ENCODE data around the gene DUOXA2. TPM values are rescaled to one million over a fixed set of nuclear protein-coding genes. Genes with fewer than 3 reads are reported as not detected.

The DUOXA2 gene
- total RNA-seq, 3 donors from 2014 or later, result not detected

- ATAC-seq (no peak), DNase-seq (no peak)
- Mint-ChIP-seq H3K9me3 (no peaks in the 10 kb centered on the region), H3K4me1 (ENCODE audit: low read depth) (no peaks in the 10 kb centered on the region), H3K27me3 (ENCODE audit: low read depth) (no peaks in the 10 kb centered on the region), H3K36me3 (ENCODE audit: insufficient read depth) (peaks cover 8% of the 10 kb centered on the region), H3K4me3 (no peak overlapping the region)
Measured at GRCh38 chr15:45147606-45148005, 33.5 kb downstream of the DUOXA2 start.

- peaks cover 9% of the 10 kb centered on the region for H3K36me3 Mint-ChIP-seq (ENCODE audit: insufficient read depth)
- ATAC-seq, result no peak
- H3K4me3 Mint-ChIP-seq, result no peak overlapping the region
- no peaks in the 10 kb centered on the region for H3K27me3 Mint-ChIP-seq (ENCODE audit: low read depth)
- no peaks in the 10 kb centered on the region for H3K4me1 Mint-ChIP-seq (ENCODE audit: low read depth)
- DNase-seq, result no peak
- no peaks in the 10 kb centered on the region for H3K9me3 Mint-ChIP-seq
Measured at GRCh38 chr15:45148076-45149059, 34.2 kb downstream of the DUOXA2 start.

- Mint-ChIP-seq H3K9me3 (no peaks in the 10 kb centered on the region), H3K27me3 (ENCODE audit: low read depth) (no peaks in the 10 kb centered on the region), H3K4me1 (ENCODE audit: low read depth) (no peaks in the 10 kb centered on the region), H3K36me3 (ENCODE audit: insufficient read depth) (peaks cover 9% of the 10 kb centered on the region), H3K4me3 (no peak overlapping the region)
- DNase-seq, result no peak
- no peak for ATAC-seq
Measured at GRCh38 chr15:45149060-45149459, 34.9 kb downstream of the DUOXA2 start.

- Mint-ChIP-seq H3K4me3 (no peak overlapping the region), H3K27me3 (ENCODE audit: low read depth) (no peaks in the 10 kb centered on the region), H3K9me3 (no peaks in the 10 kb centered on the region), H3K36me3 (ENCODE audit: insufficient read depth) (peaks cover 9% of the 10 kb centered on the region), H3K4me1 (ENCODE audit: low read depth) (no peaks in the 10 kb centered on the region)
- ATAC-seq (no peak), DNase-seq (no peak)
Measured at GRCh38 chr15:45150481-45150880, 36.4 kb downstream of the DUOXA2 start.

- H3K4me1 Mint-ChIP-seq (ENCODE audit: low read depth), result no peaks in the 10 kb centered on the region
- no peak for DNase-seq
- peaks cover 9% of the 10 kb centered on the region for H3K36me3 Mint-ChIP-seq (ENCODE audit: insufficient read depth)
- H3K27me3 Mint-ChIP-seq (ENCODE audit: low read depth), result no peaks in the 10 kb centered on the region
- H3K9me3 Mint-ChIP-seq, result no peaks in the 10 kb centered on the region
- no peak for ATAC-seq
- H3K4me3 Mint-ChIP-seq, result no peak overlapping the region
Measured at GRCh38 chr15:45150997-45151396, 36.9 kb downstream of the DUOXA2 start.

GRCh38 chr15:45151998-45152828 lies 38.1 kb downstream of the DUOXA2 start:
- H3K9me3 Mint-ChIP-seq, result no peaks in the 10 kb centered on the region
- no peak for ATAC-seq
- H3K27me3 Mint-ChIP-seq (ENCODE audit: low read depth), result no peaks in the 10 kb centered on the region
- peaks cover 9% of the 10 kb centered on the region for H3K36me3 Mint-ChIP-seq (ENCODE audit: insufficient read depth)
- no peak for DNase-seq
- H3K4me3 Mint-ChIP-seq, result no peak overlapping the region
- H3K4me1 Mint-ChIP-seq (ENCODE audit: low read depth), result peaks cover 4% of the 10 kb centered on the region

- peaks cover 4% of the 10 kb centered on the region for H3K4me1 Mint-ChIP-seq (ENCODE audit: low read depth)
- H3K36me3 Mint-ChIP-seq (ENCODE audit: insufficient read depth), result peaks cover 12% of the 10 kb centered on the region
- no peak overlapping the region for H3K4me3 Mint-ChIP-seq
- ATAC-seq (no peak), DNase-seq (no peak)
- H3K27me3 Mint-ChIP-seq (ENCODE audit: low read depth), result no peaks in the 10 kb centered on the region
- H3K9me3 Mint-ChIP-seq, result no peaks in the 10 kb centered on the region
Measured at GRCh38 chr15:45155739-45156138, 41.6 kb downstream of the DUOXA2 start.

- DNase-seq (no peak), ATAC-seq (peak in 1 of 2 donors; percentile 30)
- no peak overlapping the region for H3K4me3 Mint-ChIP-seq
- H3K9me3 Mint-ChIP-seq, result no peaks in the 10 kb centered on the region
- peaks cover 10% of the 10 kb centered on the region for H3K36me3 Mint-ChIP-seq (ENCODE audit: insufficient read depth)
- H3K4me1 Mint-ChIP-seq (ENCODE audit: low read depth), result peaks cover 4% of the 10 kb centered on the region
- no peaks in the 10 kb centered on the region for H3K27me3 Mint-ChIP-seq (ENCODE audit: low read depth)
Measured at GRCh38 chr15:45156744-45157455, 42.8 kb downstream of the DUOXA2 start.

- peaks cover 4% of the 10 kb centered on the region for H3K4me1 Mint-ChIP-seq (ENCODE audit: low read depth)
- H3K9me3 Mint-ChIP-seq, result no peaks in the 10 kb centered on the region
- H3K4me3 Mint-ChIP-seq, result no peak overlapping the region
- no peaks in the 10 kb centered on the region for H3K27me3 Mint-ChIP-seq (ENCODE audit: low read depth)
- ATAC-seq, result no peak
- DNase-seq, result no peak
- H3K36me3 Mint-ChIP-seq (ENCODE audit: insufficient read depth), result peaks cover 3% of the 10 kb centered on the region
Measured at GRCh38 chr15:45157974-45158373, 43.8 kb downstream of the DUOXA2 start.

- H3K36me3 Mint-ChIP-seq (ENCODE audit: insufficient read depth), result peaks cover 3% of the 10 kb centered on the region
- ATAC-seq, result no peak
Measured at GRCh38 chr15:45161666-45162065, 47.5 kb downstream of the DUOXA2 start.

GRCh38 chr15:45162771-45163507 lies 48.8 kb downstream of the DUOXA2 start:
- ATAC-seq (peak in 1 of 2 donors; percentile 31), DNase-seq (peak; percentile 56)
- H3K36me3 Mint-ChIP-seq (ENCODE audit: insufficient read depth), result peaks cover 3% of the 10 kb centered on the region
- H3K4me1 Mint-ChIP-seq (ENCODE audit: low read depth), result peaks cover 10% of the 10 kb centered on the region
- no peaks in the 10 kb centered on the region for H3K27me3 Mint-ChIP-seq (ENCODE audit: low read depth)
- H3K4me3 Mint-ChIP-seq, result no peak overlapping the region
- H3K9me3 Mint-ChIP-seq, result no peaks in the 10 kb centered on the region

More at GRCh38 chr15:45161666-45162065, 47.5 kb downstream of the DUOXA2 start:
- Mint-ChIP-seq H3K4me3 (no peak overlapping the region), H3K27me3 (ENCODE audit: low read depth) (no peaks in the 10 kb centered on the region), H3K9me3 (no peaks in the 10 kb centered on the region), H3K4me1 (ENCODE audit: low read depth) (peaks cover 13% of the 10 kb centered on the region)
- DNase-seq, result no peak

GRCh38 chr15:45163508-45163856 lies 49.4 kb downstream of the DUOXA2 start:
- H3K9me3 Mint-ChIP-seq, result no peaks in the 10 kb centered on the region
- peaks cover 10% of the 10 kb centered on the region for H3K4me1 Mint-ChIP-seq (ENCODE audit: low read depth)
- peaks cover 3% of the 10 kb centered on the region for H3K36me3 Mint-ChIP-seq (ENCODE audit: insufficient read depth)
- DNase-seq (no peak), ATAC-seq (no peak)
- no peak overlapping the region for H3K4me3 Mint-ChIP-seq
- no peaks in the 10 kb centered on the region for H3K27me3 Mint-ChIP-seq (ENCODE audit: low read depth)

- Mint-ChIP-seq H3K4me1 (ENCODE audit: low read depth) (peaks cover 10% of the 10 kb centered on the region), H3K9me3 (no peaks in the 10 kb centered on the region), H3K4me3 (peak overlapping the region; percentile 70), H3K36me3 (ENCODE audit: insufficient read depth) (peaks cover 3% of the 10 kb centered on the region), H3K27me3 (ENCODE audit: low read depth) (no peaks in the 10 kb centered on the region)
- no peak for ATAC-seq
- DNase-seq, result no peak
Measured at GRCh38 chr15:45164914-45165313, 50.8 kb downstream of the DUOXA2 start.

All from activated T-cell treated with anti-CD3 and anti-CD28 coated beads, Interleukin-2, amount 50 U/mL, for 4 hours (primary cell).